ENCODE measurements around the gene PHGDH. TPM values are rescaled to one million over a fixed set of nuclear protein-coding genes. Genes with fewer than 3 reads are reported as not detected.

PHGDH gene
- total RNA-seq, 1 experiment from 2014 or later: 373 TPM

DNA sequence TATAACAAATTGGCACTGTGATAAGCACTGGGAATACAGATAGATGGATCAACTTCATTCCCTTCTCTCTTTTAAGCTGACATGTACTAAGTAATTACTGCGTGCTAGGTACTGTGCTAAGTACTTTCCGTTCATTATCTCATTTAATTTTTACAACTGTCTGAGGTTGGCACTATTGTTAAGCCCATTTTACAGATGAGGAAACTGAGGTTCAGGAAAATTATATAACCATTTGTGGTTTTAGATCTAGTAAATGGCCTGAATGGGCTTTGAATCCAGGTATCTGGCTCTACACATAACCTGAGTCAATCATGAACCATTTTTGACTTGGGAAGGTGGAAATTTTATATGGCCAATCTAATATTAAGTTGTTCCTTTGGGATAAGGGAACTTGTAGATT, 60.6 kb downstream of the PHGDH start:
- ChIA-PET CTCF (no interaction called here), POLR2A (ENCODE audit: unreplicated experiment) (no interaction called here)
- BruUV-seq (replicated peaks): no TSS peak
- H4K20me1 ChIP-seq (ENCODE audit: insufficient read depth): no peaks in the 10 kb centered on the region
- TF ChIP-seq EZH2 (IDR thresholded peaks at IDR 0.05; ENCODE audit: low read depth): no peak
- TF ChIP-seq, protein P1, sequence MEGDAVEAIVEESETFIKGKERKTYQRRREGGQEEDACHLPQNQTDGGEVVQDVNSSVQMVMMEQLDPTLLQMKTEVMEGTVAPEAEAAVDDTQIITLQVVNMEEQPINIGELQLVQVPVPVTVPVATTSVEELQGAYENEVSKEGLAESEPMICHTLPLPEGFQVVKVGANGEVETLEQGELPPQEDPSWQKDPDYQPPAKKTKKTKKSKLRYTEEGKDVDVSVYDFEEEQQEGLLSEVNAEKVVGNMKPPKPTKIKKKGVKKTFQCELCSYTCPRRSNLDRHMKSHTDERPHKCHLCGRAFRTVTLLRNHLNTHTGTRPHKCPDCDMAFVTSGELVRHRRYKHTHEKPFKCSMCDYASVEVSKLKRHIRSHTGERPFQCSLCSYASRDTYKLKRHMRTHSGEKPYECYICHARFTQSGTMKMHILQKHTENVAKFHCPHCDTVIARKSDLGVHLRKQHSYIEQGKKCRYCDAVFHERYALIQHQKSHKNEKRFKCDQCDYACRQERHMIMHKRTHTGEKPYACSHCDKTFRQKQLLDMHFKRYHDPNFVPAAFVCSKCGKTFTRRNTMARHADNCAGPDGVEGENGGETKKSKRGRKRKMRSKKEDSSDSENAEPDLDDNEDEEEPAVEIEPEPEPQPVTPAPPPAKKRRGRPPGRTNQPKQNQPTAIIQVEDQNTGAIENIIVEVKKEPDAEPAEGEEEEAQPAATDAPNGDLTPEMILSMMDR (conservative IDR thresholded peaks at IDR 0.05): no peak
- H3K27me3 ChIP-seq (ENCODE audit: insufficient read depth, low read depth): no peaks in the 10 kb centered on the region
- intact Hi-C loops (cut with micrococcal nuclease; ENCODE audit: unreplicated experiment): no loop called here
- H2AFZ ChIP-seq: no peak overlapping the region
- H3K36me3 ChIP-seq (ENCODE audit: low read depth): no peaks in the 10 kb centered on the region
- H3K9me2 ChIP-seq (ENCODE audit: insufficient read depth): no peaks in the 10 kb centered on the region
- DNase-seq: no peak
- H3K4me3 ChIP-seq: no peak overlapping the region
- H3F3A ChIP-seq (ENCODE audit: insufficient read depth, low read depth): peaks cover 13% of the 10 kb centered on the region; the same call in 1 of the 2 replicates
- H3K4me1 ChIP-seq (replicated peaks; ENCODE audit: insufficient read depth): peaks cover 49% of the 10 kb centered on the region
- no peaks in the 10 kb centered on the region for H3K9me3 ChIP-seq (ENCODE audit: insufficient read depth, low read depth)
- no peaks in the 10 kb centered on the region for H3K79me2 ChIP-seq (ENCODE audit: low read depth)
- H3K27ac ChIP-seq: no peak overlapping the region
- H3K4me2 ChIP-seq: no peak overlapping the region

DNA sequence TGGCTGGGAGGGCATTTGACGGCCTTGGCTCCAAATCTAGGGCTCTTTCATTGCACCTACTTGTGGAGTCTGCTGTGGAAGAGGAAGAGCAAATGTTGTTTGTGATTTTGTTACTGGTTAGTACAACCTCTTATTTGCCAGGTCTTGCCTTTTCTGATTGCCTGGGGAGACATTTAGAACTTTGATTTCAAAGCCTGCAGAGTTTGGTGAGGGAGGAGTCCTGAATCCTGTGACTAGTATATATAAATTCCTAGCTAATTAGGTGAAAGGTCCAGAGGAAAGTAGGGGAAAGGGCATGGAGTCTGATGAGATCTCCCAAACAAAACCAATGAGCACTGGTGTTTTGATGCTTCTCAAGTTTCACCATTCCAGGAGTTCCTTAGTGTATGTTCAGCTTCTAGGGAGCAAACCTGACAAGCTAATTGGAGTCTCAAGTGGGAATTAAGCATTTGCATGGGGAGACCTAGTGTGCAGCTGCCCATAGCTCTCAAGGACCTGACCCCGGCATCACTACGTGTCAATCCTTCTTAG, 62.0 kb downstream of the PHGDH start:
- no peaks in the 10 kb centered on the region for H4K20me1 ChIP-seq (ENCODE audit: insufficient read depth)

DNA sequence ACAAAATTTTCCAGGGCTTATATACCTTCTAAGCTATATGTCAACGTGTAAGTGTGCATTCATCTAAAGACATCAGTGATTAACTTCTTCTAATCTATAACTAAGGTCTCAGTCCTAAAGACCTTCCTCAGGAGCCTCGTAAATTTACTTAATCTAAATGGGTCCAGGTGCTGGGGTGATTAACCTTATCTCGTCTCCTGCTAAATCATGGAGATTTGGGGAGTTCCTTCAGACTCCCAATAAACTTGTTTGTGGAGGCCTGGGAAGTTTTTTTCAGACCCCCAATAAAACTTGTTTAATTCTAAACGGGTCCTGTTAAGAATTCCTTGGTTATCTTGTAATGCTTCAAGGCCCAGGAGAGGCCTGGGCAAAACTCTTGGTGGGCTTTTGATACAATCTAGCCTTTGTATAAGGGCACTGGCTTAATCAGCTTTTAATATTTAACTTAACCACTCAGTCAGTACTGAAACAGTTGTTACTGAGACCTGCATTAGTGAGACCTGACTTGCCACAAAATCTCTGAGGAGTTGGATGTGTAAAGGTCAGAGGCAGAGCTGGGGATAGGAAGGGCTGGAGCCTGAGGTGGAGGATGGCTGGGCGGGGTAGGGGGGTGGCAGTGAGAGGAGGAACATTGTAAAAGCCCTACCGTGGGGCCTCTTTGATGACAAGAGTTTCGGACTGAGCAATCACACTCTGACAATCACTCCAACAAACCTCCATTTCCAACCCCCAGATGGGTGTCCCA, 63.2 kb downstream of the PHGDH start:
- TF ChIP-seq, protein P1 (conservative IDR thresholded peaks at IDR 0.05): no peak
- TF ChIP-seq EZH2 (IDR thresholded peaks at IDR 0.05; ENCODE audit: low read depth): no peak
- POLR2A ChIA-PET (ENCODE audit: unreplicated experiment): interaction anchor here (0.8 kb wide), 1 partner anchor 47 kb away, joined by 3 read pairs; no protein-coding TSS in a partner anchor
- Histone ChIP-seq H3F3A (ENCODE audit: insufficient read depth, low read depth) (peaks cover 26% of the 10 kb centered on the region), H3K27me3 (ENCODE audit: insufficient read depth, low read depth) (no peaks in the 10 kb centered on the region), H4K20me1 (ENCODE audit: insufficient read depth) (no peaks in the 10 kb centered on the region), H3K9me3 (ENCODE audit: insufficient read depth, low read depth) (no peaks in the 10 kb centered on the region), H3K79me2 (ENCODE audit: low read depth) (no peaks in the 10 kb centered on the region), H2AFZ (no peak overlapping the region), H3K4me1 (replicated peaks; ENCODE audit: insufficient read depth) (peaks cover 44% of the 10 kb centered on the region), H3K4me2 (no peak overlapping the region), H3K9me2 (ENCODE audit: insufficient read depth) (no peaks in the 10 kb centered on the region), H3K27ac (no peak overlapping the region), H3K36me3 (ENCODE audit: low read depth) (no peaks in the 10 kb centered on the region), H3K4me3 (no peak overlapping the region)
- BruUV-seq (replicated peaks): no TSS peak
- CTCF ChIA-PET: no interaction called here
- DNase-seq: no peak
- intact Hi-C loops (cut with micrococcal nuclease; ENCODE audit: unreplicated experiment): no loop called here

More for the DNA sequence above, 62.0 kb downstream of the PHGDH start:
- Histone ChIP-seq H3K9me3 (ENCODE audit: insufficient read depth, low read depth) (no peaks in the 10 kb centered on the region), H3K27me3 (ENCODE audit: insufficient read depth, low read depth) (no peaks in the 10 kb centered on the region), H3F3A (ENCODE audit: insufficient read depth, low read depth) (peaks cover 14% of the 10 kb centered on the region), H3K27ac (peak overlapping the region; percentile 21; the same call in 1 of the 2 replicates), H3K9me2 (ENCODE audit: insufficient read depth) (no peaks in the 10 kb centered on the region), H3K4me1 (replicated peaks; ENCODE audit: insufficient read depth) (peaks cover 41% of the 10 kb centered on the region), H3K79me2 (ENCODE audit: low read depth) (no peaks in the 10 kb centered on the region), H2AFZ (no peak overlapping the region), H3K36me3 (ENCODE audit: low read depth) (no peaks in the 10 kb centered on the region), H3K4me3 (peak overlapping the region; percentile 3; the same call in 1 of the 2 replicates), H3K4me2 (peak overlapping the region; percentile 56)
- peak in 1 of 2 experiments; percentile 78 for DNase-seq
- ChIA-PET POLR2A (ENCODE audit: unreplicated experiment) (interaction anchor here (0.6 to 0.8 kb wide), 2 partner anchors 46 to 80 kb away, joined by 3 to 5 read pairs; no protein-coding TSS in a partner anchor), CTCF (no interaction called here)
- TF ChIP-seq EZH2 (IDR thresholded peaks at IDR 0.05; ENCODE audit: low read depth): no peak
- TF ChIP-seq, protein P1 (conservative IDR thresholded peaks at IDR 0.05): no peak
- no TSS peak for BruUV-seq (replicated peaks)
- intact Hi-C loops (cut with micrococcal nuclease; ENCODE audit: unreplicated experiment): no loop called here
